ENCODE measurements around the gene MYO16. TPM values are rescaled to one million over a fixed set of nuclear protein-coding genes. Genes with fewer than 3 reads are reported as not detected.
A peak's percentile ranks its signal among the peaks of the same experiment; 100 is the strongest.

Gene MYO16
- total and polyA plus RNA-seq, 2 of the 4 experiments (the other 2 are of a cell fraction): under 0.01 to 0.03 TPM

- POLR2A ChIA-PET (ENCODE audit: unreplicated experiment): no interaction called here
- Histone ChIP-seq H4K20me1 (ENCODE audit: insufficient read depth, low read length) (no peaks in the 10 kb centered on the region), H3K9ac (ENCODE audit: low read depth, low read length) (no peak overlapping the region), H2BK20ac (ENCODE audit: low read depth, low read length) (no peak overlapping the region), H3K56ac (ENCODE audit: extremely low read depth, insufficient read depth, low read length) (no peak overlapping the region), H4K91ac (ENCODE audit: insufficient read depth, low read depth, low read length) (no peak overlapping the region), H3K79me1 (ENCODE audit: low read depth in 1 of 2, low read length in 2 of 2) (no peaks in the 10 kb centered on the region), H3K18ac (ENCODE audit: low read depth, low read length) (no peak overlapping the region), H2AK5ac (ENCODE audit: low read depth, low read length) (no peak overlapping the region), H3K9me3 (ENCODE audit: control insufficient read depth, insufficient read depth, low read length) (no peaks in the 10 kb centered on the region), H2BK120ac (ENCODE audit: low read depth, low read length) (no peak overlapping the region), H3K9me1 (ENCODE audit: insufficient read depth, low read length) (no peaks in the 10 kb centered on the region), H2AFZ (replicated peaks; ENCODE audit: low read length, poor library complexity) (no peak overlapping the region), H2BK5ac (ENCODE audit: low read depth, low read length, poor library complexity, severe bottlenecking) (no peak overlapping the region), H3K4ac (ENCODE audit: low read depth, low read length) (no peak overlapping the region), H3K4me3 (ENCODE audit: insufficient read depth, low read depth, low read length) (no peak overlapping the region), H3K4me1 (ENCODE audit: control insufficient read depth, insufficient read depth, low read length) (no peaks in the 10 kb centered on the region; the same call in 1 of the 2 replicates), H4K8ac (ENCODE audit: low read depth in 2 of 2, low read length in 2 of 2) (no peak overlapping the region), H4K5ac (ENCODE audit: low read depth, low read length) (no peak overlapping the region), H3K27me3 (ENCODE audit: control insufficient read depth, insufficient read depth, low read length) (peaks cover 7% of the 10 kb centered on the region), H3K23ac (ENCODE audit: low read depth, low read length) (no peak overlapping the region), H3K14ac (replicated peaks; ENCODE audit: low read depth, low read length) (no peak overlapping the region), H3K27ac (ENCODE audit: insufficient read depth, low read length) (no peak overlapping the region), H3K36me3 (ENCODE audit: control insufficient read depth, insufficient read depth, low read length) (no peaks in the 10 kb centered on the region), H3K4me2 (ENCODE audit: low read depth, low read length) (no peak overlapping the region), H2AK9ac (replicated peaks; ENCODE audit: low read depth, low read length, poor library complexity) (no peak overlapping the region), H2BK15ac (ENCODE audit: low read depth, low read length) (no peak overlapping the region)
- in situ Hi-C loops (cut with MboI; ENCODE audit: low sequenced_read_pairs): no loop called here
- no TSS peak for BruUV-seq (replicated peaks)
- CTCF ChIA-PET: interaction anchor here (1.0 kb wide), 1 partner anchor 581 kb away, joined by 3 read pairs; no protein-coding TSS in a partner anchor
- DNase-seq (peak; percentile 15), ATAC-seq (ENCODE audit: low read depth) (no peak)
- intact Hi-C loops (cut with micrococcal nuclease): loop anchor here (1.0 to 2.0 kb wide), 4 partner anchors 289 to 671 kb away; no protein-coding TSS in a partner anchor
- TF ChIP-seq NFE2L2 (IDR thresholded peaks at IDR 0.05; ENCODE audit: low read depth, low read length) (no peak), BHLHE40 (IDR thresholded peaks at IDR 0.05; ENCODE audit: low read depth, low read length) (no peak), RAD21 (IDR thresholded peaks at IDR 0.05; ENCODE audit: low read length) (no peak), MAFK (IDR thresholded peaks at IDR 0.05; ENCODE audit: low read depth, low read length) (no peak), MAZ (IDR thresholded peaks at IDR 0.05; ENCODE audit: borderline replicate concordance, low read depth, low read length) (no peak), FOS (IDR thresholded peaks at IDR 0.05; ENCODE audit: low read depth, low read length) (no peak), CTCF (conservative IDR thresholded peaks at IDR 0.05; ENCODE audit: low read depth, low read length) (no peak), POLR2A (IDR thresholded peaks at IDR 0.05; ENCODE audit: low read depth, low read length) (no peak), SMC3 (IDR thresholded peaks at IDR 0.05; ENCODE audit: low read depth, low read length) (no peak), CHD1 (IDR thresholded peaks at IDR 0.05; ENCODE audit: low read depth, low read length) (no peak), MXI1 (IDR thresholded peaks at IDR 0.05; ENCODE audit: borderline replicate concordance, low read depth, low read length) (no peak), ELK1 (IDR thresholded peaks at IDR 0.05; ENCODE audit: borderline replicate concordance, low read depth, low read length) (no peak), USF2 (IDR thresholded peaks at IDR 0.05; ENCODE audit: low read depth, low read length) (no peak), RCOR1 (IDR thresholded peaks at IDR 0.05; ENCODE audit: insufficient replicate concordance, low read length) (no peak), RFX5 (IDR thresholded peaks at IDR 0.05; ENCODE audit: low read depth, low read length) (no peak), CEBPB (IDR thresholded peaks at IDR 0.05; ENCODE audit: low read depth, low read length) (no peak)
- dilution Hi-C loops (cut with HindIII; ENCODE audit: low sequenced_read_pairs, unreplicated experiment): no loop called here
- 80% methylated on average over 1 of the region's 8 CpGs; no CpG with 5 or more reads in 1 of the 2 experiments for WGBS, 2 experiments (ENCODE audit: extremely low coverage in 2 of 2, insufficient read length in 1 of 2)
Observed at GRCh38 chr13:108897955-108898354, 268.5 kb downstream of the MYO16 start.
